Measurements from ENCODE around the gene TTC28. TPM values are rescaled to one million over a fixed set of nuclear protein-coding genes. Genes with fewer than 3 reads are reported as not detected.

Gene TTC28
- total and polyA plus RNA-seq, 10 of the 15 experiments (the other 5 are each of a cell fraction or from before 2014, with no cell fraction given) = 0.15 to 8.4 (median 1.4) TPM

DNA sequence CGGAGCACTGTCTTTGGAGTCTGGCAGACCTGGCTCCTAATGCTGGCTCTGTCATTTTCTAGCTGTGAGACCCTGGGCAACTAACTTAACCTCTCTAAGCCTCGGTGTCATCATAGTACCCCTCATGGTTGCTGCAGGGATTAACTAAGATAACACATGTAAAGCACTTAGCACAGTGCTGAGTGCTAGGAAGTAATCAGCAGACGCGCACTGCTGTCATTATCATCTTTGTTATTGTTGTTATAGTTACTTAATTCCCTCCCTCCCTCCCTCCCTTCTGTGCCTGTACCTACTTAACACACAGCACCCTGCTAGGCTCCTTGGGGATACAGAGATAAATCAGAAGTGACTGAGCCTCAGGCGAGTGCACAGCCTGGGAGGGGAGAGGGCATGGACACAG is 655.9 kb downstream of the TTC28 start (continued):
- TF ChIP-seq KLF5 (IDR thresholded peaks at IDR 0.05; ENCODE audit: partially characterized antibody) = no peak
- no peak for TF ChIP-seq NR2C2 (IDR thresholded peaks at IDR 0.05; ENCODE audit: borderline replicate concordance, control insufficient read depth, insufficient read length, low read depth)
- no peak for TF ChIP-seq EZH2 (IDR thresholded peaks at IDR 0.05; ENCODE audit: borderline replicate concordance, control insufficient read depth, low read depth, low read length)
- no peak for TF ChIP-seq ATF7 (IDR thresholded peaks at IDR 0.05; ENCODE audit: low read depth)

DNA sequence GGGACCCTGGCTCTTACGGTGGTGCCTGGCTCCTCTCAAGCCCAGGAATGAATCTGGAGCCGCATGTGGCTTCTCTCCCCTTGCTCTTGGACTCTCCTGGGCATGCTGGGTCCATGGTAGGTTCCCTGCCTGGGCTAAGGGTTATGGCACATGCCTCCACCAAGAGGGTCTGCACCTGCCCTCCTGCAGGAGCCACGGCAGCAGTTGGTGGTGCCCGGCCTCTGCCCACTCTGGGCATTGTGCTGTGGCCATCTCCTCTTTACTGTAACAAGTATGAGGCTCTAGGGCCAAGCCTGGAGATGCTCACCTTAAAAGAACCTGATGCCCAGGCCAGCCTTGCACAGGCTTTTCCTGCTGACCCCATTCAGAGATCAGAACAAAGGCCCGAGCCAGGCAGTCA is 656.6 kb downstream of the TTC28 start:
- intact Hi-C loops (cut with micrococcal nuclease; ENCODE audit: unreplicated experiment) = loop anchor here (5.0 kb wide), 1 partner anchor 419 kb away; no protein-coding TSS in a partner anchor

More for the DNA sequence above, 656.6 kb downstream of the TTC28 start:
- H3K4me2 ChIP-seq (ENCODE audit: control insufficient read depth, insufficient read depth) = no peak overlapping the region
- ChIA-PET CTCF (interaction anchor here (0.6 to 1.0 kb wide), 2 partner anchors 28 to 726 kb away, joined by 3 read pairs; no protein-coding TSS in a partner anchor), POLR2A (no interaction called here), RAD21 (ENCODE audit: unreplicated experiment) (no interaction called here), SMC1A (ENCODE audit: uncharacterized antibody, unreplicated experiment) (no interaction called here)
- no peaks in the 10 kb centered on the region for H3K9me3 ChIP-seq (replicated peaks; ENCODE audit: control insufficient read depth, insufficient read depth, low read length)
- no peak overlapping the region for H3K27ac ChIP-seq (ENCODE audit: control insufficient read depth, insufficient read depth)
- TF ChIP-seq LARP7 (IDR thresholded peaks at IDR 0.05) = no peak
- TF ChIP-seq, protein P1, sequence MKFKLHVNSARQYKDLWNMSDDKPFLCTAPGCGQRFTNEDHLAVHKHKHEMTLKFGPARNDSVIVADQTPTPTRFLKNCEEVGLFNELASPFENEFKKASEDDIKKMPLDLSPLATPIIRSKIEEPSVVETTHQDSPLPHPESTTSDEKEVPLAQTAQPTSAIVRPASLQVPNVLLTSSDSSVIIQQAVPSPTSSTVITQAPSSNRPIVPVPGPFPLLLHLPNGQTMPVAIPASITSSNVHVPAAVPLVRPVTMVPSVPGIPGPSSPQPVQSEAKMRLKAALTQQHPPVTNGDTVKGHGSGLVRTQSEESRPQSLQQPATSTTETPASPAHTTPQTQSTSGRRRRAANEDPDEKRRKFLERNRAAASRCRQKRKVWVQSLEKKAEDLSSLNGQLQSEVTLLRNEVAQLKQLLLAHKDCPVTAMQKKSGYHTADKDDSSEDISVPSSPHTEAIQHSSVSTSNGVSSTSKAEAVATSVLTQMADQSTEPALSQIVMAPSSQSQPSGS (IDR thresholded peaks at IDR 0.05; ENCODE audit: low read length) = no peak
- TF ChIP-seq HDGF (IDR thresholded peaks at IDR 0.05) = no peak
- TF ChIP-seq EZH2 (IDR thresholded peaks at IDR 0.05; ENCODE audit: borderline replicate concordance, control insufficient read depth, low read depth, low read length) = no peak
- TF ChIP-seq, protein P2, sequence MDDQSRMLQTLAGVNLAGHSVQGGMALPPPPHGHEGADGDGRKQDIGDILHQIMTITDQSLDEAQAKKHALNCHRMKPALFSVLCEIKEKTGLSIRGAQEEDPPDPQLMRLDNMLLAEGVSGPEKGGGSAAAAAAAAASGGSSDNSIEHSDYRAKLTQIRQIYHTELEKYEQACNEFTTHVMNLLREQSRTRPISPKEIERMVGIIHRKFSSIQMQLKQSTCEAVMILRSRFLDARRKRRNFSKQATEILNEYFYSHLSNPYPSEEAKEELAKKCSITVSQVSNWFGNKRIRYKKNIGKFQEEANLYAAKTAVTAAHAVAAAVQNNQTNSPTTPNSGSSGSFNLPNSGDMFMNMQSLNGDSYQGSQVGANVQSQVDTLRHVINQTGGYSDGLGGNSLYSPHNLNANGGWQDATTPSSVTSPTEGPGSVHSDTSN (IDR thresholded peaks at IDR 0.05; ENCODE audit: insufficient replicate concordance, low read depth, low read length) = no peak
- 49% methylated on average over 5 of the region's 5 CpGs for WGBS (ENCODE audit: insufficient coverage, insufficient replicate concordance, low lambda C conversion rate, missing lambda C conversion rate)
- BruUV-seq (replicated peaks) = no TSS peak
- H2AFZ ChIP-seq (ENCODE audit: control insufficient read depth, low read depth, low read length) = no peak overlapping the region
- H4K20me1 ChIP-seq (ENCODE audit: control insufficient read depth, insufficient read depth) = no peaks in the 10 kb centered on the region
- no peak for FAIRE-seq
- in situ Hi-C loops (cut with MboI) = loop anchor here (5.0 to 25.0 kb wide), 3 partner anchors 569 to 1261 kb away; no protein-coding TSS in a partner anchor
- no peaks in the 10 kb centered on the region for H3K4me1 ChIP-seq (ENCODE audit: control insufficient read depth, insufficient read depth, low read length)
- no peak overlapping the region for H3K4me3 ChIP-seq
- ATAC-seq = no peak
- no peaks in the 10 kb centered on the region for H3K36me3 ChIP-seq (ENCODE audit: control insufficient read depth in 2 of 2, insufficient read depth in 2 of 2, low read length in 1 of 2)
- no peaks in the 10 kb centered on the region for H3K79me2 ChIP-seq (ENCODE audit: control insufficient read depth, insufficient read depth, low read length)
- DNase-seq (ENCODE audit: low read depth, low spot score) = no peak
- no peak overlapping the region for H3K9ac ChIP-seq (ENCODE audit: control insufficient read depth, insufficient read depth, low read length)
- H3K27me3 ChIP-seq (replicated peaks in 1 of 2; ENCODE audit: control insufficient read depth in 2 of 2, insufficient read depth in 2 of 2, low read length in 1 of 2) = 0 out of 4 replicates have a peak, but pooled peaks cover 0 to 1% of the 10 kb centered on the region in 2 experiments

Data from GM12878 (cell line).